Measurements from ENCODE around the gene CFAP65.

Gene CFAP65

DNA sequence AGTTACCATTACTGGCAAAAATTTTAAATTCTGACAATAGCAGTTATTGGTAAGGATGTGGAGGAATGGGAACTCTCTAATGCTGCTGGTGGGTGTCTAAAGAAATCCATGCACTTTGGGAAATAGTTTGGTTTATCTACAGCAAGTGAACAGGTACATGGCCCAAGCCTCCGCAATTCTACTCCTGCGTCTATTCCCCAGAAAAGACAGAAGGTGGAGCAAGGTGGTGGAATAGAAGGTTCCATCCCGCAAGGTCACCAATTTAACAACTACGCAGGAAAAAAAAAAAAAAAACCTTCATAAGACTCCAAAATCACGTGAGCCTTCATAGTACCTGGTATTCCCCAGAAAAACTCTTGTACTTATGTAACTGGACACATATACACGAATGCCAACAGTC, 6.5 kb downstream of the CFAP65 start:
- in situ Hi-C loops (cut with HindIII; ENCODE audit: low pct_unique_long_range_greater_than_20kb, low sequenced_read_pairs) = no loop called here
- DNase-seq (ENCODE audit: low read depth in 1 of 2, low spot score in 1 of 2) = peak in 1 of 2 experiments; percentile 10
- TF ChIP-seq JUND (IDR thresholded peaks at IDR 0.05; ENCODE audit: low read depth) = no peak

DNA sequence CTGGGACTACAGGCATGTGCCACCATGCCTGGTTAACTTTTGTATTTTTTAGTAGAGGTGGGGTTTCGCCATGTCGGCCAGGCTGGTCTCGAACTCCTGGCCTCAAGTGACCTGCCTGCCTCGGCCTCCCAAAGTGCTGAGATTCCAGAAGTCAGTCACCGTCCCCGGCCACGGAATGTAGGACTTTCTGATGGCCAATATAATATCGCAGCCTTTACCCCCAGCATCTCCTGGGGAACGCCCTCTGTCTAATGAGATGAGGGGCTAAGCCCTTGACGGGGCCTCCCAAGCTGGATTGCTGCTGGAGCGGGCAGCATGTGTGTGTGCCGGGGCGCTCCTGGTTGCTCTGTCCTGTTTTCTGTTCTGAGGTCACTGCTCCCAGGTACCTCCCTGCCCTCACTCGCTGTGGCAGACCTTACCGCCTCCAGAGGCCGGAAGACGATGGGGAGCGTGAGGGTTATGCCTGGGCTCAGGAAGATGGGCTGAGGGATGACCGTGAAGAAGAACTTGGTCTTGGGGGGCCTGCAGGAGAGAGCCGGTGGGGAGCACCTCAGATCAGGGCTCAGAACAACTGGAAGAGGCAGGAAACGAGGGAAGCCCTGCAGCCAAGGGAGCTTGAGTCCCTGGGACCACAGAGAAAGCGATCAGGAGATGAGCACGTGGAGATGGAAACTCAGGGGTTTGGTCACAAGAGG, 9.1 kb downstream of the CFAP65 start:
- DNase-seq (ENCODE audit: low read depth in 1 of 2, low spot score in 1 of 2) = no peak
- TF ChIP-seq JUND (IDR thresholded peaks at IDR 0.05; ENCODE audit: low read depth) = no peak
- in situ Hi-C loops (cut with HindIII; ENCODE audit: low pct_unique_long_range_greater_than_20kb, low sequenced_read_pairs) = no loop called here

DNA sequence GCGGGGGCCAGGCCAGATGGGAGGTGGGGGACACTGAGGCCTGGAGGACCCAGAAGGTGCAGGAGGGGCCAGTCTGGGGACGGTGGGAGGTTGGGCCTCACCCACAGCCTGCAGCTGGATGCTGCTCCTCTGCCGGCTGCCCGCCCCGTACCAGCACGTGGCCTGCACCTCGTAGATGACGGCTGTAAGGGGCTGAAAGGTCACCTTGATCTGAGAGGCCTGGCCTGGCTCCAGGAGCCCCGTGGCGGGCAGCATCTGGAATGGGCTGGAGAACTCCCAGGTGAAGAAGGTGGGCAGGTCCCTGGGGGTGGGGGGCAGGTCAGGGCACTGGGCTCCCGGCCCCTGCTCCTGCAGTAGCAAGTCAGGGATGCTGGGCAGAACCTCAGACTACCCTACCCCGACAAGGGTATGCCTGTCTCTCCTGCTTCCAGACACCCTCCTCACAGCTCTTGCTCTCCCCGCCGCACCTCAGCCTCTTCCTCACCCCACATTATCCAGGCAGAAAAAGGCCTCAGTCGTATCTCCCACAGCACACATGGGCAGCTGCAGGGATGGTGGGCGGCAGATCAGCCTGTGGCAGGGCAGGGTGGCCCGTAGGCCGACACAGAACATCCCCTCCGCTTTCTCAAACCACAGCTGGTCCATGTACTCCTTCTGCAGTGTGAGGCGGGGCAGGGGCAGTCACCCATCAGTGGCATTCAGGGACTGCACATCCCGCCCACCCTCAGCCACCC, 10.1 kb downstream of the CFAP65 start:
- in situ Hi-C loops (cut with HindIII; ENCODE audit: low pct_unique_long_range_greater_than_20kb, low sequenced_read_pairs) = no loop called here
- TF ChIP-seq JUND (IDR thresholded peaks at IDR 0.05; ENCODE audit: low read depth) = no peak

DNA sequence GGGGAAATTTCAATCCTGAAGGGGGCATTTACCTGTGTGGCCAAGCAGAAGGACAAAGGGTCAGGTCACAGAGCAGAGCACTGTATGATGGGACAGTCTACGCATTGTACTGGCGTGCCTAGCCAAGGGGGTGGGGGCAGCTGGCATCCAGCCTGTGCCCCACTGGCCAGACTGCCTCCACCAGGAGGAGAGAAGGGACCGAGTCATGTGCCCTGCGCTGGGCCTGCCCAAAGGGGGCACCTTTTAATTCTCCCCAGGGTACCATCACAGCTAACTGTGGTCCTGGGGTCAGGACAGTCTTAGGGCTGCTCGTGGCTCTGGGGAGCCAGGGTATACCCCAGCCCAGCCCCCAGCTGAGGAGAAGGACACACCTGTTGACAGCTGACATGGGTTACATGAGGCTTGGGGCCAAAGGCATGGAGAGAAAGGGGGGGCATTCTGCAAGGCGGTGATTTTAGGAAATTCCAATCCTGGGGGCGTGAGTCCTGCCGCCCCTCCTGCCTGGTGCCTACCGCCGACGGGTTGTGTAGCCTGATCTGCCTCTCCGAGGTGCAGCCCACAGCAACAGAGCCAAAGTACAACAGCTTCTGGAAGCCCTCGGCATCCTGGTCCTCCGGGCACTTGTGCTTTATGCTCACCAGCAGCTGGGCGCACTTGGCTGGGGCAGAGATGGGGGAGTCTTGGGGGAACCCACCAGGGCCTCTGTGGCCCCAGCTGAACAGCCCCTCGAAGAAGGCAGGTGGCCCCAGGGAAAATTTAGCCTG, 11.0 kb downstream of the CFAP65 start:
- in situ Hi-C loops (cut with HindIII; ENCODE audit: low pct_unique_long_range_greater_than_20kb, low sequenced_read_pairs) = no loop called here
- no peak for TF ChIP-seq JUND (IDR thresholded peaks at IDR 0.05; ENCODE audit: low read depth)
- no peak for DNase-seq (ENCODE audit: low read depth in 1 of 2, low spot score in 1 of 2)

More for the DNA sequence above, 10.1 kb downstream of the CFAP65 start:
- DNase-seq (ENCODE audit: low read depth in 1 of 2, low spot score in 1 of 2) = no peak

DNA sequence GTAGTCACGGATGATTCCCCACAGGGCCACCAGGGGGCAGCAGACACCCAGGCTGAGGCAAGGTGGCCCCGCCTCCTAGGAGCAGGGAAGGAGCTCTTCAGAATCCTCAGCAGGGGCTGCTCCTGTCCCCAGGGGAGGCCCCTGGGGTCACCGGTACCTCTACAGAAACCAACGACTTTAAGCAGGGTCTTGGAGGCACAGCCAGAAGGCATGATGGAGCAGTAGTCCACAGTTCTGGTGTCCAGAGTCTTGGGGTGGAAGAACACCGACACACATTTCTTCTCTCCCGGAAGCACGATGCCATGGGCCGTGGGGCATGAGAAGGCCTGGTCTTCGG, 11.5 kb downstream of the CFAP65 start:
- in situ Hi-C loops (cut with HindIII; ENCODE audit: low pct_unique_long_range_greater_than_20kb, low sequenced_read_pairs) = no loop called here
- peak; percentile 48 to 77 for DNase-seq (ENCODE audit: low read depth in 1 of 2, low spot score in 1 of 2)
- TF ChIP-seq JUND (IDR thresholded peaks at IDR 0.05; ENCODE audit: low read depth) = no peak

DNA sequence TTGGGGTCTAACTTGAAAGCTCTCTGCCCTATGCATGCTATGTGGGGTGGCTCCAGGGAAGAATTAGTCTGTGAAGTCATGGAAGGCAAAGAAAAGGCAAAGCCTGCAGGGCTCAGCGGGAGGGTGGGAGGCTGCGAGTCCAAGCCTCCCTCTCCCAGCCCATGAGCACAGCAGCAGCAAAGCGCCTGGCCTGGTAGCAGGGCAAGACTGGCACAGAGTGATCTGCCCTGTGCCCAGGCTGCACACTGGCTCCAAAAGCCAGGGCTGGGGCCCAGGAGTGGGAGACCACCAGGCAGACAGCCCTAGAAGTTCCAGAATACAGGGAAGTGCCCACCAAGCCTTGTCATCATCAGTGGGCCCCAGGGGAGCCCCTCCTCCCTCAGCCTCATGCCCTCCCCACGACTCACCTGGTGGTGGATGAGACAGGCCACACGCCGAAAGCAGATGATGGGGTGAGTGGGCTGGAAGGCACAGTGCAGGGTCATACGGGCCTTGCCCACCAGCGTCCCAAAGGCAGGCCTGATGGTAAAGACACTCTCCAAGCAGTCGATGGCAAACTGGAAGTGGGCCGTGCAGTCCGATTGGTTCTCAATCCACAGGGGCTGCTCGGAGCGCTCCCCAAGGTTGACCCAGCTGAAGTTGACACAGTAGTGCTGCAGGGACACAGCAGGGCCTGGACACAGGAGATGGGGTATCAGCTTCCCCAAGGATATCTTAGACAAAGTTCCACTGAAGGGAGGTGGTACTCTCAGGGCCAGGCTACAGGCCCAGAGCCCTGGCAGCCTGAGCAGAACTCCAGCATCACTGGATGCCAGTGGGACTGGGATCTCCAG, 12.1 kb downstream of the CFAP65 start:
- no peak for TF ChIP-seq JUND (IDR thresholded peaks at IDR 0.05; ENCODE audit: low read depth)
- in situ Hi-C loops (cut with HindIII; ENCODE audit: low pct_unique_long_range_greater_than_20kb, low sequenced_read_pairs) = no loop called here
- no peak for DNase-seq (ENCODE audit: low read depth in 1 of 2, low spot score in 1 of 2)

DNA sequence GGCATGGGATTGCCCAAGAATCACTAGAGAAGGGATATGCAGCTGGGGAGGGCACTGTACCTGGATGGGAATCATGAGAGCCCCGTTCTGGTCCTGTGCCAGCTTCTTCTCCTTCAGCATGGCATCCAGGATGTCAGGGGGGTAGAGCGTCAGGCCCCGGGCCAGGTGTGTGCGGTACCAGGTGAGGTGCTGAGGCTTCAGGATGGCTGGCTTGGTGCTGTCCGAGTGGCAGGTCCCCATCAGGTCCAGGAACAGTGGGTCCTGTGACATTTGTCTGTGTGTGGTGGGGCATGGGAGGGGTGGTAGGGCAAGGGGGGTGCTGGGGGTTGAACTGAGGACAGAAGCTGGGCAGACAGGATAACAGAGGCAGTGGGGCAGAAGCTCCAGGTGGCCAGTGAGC, 13.2 kb downstream of the CFAP65 start:
- DNase-seq (ENCODE audit: low read depth in 1 of 2, low spot score in 1 of 2) = no peak
- TF ChIP-seq JUND (IDR thresholded peaks at IDR 0.05; ENCODE audit: low read depth) = no peak
- in situ Hi-C loops (cut with HindIII; ENCODE audit: low pct_unique_long_range_greater_than_20kb, low sequenced_read_pairs) = no loop called here

DNA sequence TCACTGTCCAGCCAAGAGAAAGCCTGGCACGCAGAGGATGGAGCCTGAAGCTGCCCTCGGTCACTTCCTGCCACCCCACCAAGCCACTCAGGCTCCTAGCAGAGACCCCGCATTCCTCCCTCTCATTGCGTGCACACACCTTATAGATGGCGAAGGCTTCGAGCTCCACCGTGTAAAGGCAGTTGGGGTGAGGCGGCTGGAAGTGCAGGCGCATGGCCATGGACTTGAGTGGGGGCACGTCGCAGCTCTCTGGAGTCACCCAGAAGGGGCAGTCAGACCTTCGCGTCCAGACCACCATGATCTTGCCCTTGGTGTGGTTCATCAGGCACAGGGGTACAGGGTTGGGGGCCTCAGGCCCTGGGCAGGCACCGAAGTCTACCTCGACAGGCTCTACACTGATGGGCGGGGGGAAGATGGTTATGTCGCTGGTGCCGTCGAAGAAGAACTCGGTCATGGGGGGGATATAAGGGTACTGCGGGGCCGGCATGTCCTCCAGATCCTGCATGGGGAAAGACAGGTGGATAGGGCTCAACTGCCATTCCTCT, 13.7 kb downstream of the CFAP65 start:
- no peak for DNase-seq (ENCODE audit: low read depth in 1 of 2, low spot score in 1 of 2)
- no peak for TF ChIP-seq JUND (IDR thresholded peaks at IDR 0.05; ENCODE audit: low read depth)
- in situ Hi-C loops (cut with HindIII; ENCODE audit: low pct_unique_long_range_greater_than_20kb, low sequenced_read_pairs) = no loop called here

DNA sequence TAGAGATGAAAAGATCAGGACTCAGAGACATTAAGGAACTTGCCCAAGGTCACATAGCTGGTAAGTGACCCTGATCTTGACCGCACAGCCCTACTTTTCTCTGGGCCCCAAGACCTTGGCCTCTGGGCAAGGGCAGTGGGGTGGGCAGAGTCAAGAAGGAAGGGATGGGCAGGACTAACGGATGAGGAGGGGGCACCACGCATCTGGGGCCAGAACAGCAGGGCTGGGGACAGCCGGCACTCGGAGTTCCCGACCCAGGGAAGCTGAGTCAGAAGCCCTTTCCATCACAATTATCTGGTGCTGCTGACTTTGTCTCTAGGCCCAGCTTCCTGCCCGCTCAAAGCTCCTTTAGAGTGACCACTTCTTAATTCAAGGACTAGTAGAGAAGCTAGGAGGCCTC, 14.4 kb downstream of the CFAP65 start:
- in situ Hi-C loops (cut with HindIII; ENCODE audit: low pct_unique_long_range_greater_than_20kb, low sequenced_read_pairs) = no loop called here
- DNase-seq (ENCODE audit: low read depth in 1 of 2, low spot score in 1 of 2) = no peak
- no peak for TF ChIP-seq JUND (IDR thresholded peaks at IDR 0.05; ENCODE audit: low read depth)

DNA sequence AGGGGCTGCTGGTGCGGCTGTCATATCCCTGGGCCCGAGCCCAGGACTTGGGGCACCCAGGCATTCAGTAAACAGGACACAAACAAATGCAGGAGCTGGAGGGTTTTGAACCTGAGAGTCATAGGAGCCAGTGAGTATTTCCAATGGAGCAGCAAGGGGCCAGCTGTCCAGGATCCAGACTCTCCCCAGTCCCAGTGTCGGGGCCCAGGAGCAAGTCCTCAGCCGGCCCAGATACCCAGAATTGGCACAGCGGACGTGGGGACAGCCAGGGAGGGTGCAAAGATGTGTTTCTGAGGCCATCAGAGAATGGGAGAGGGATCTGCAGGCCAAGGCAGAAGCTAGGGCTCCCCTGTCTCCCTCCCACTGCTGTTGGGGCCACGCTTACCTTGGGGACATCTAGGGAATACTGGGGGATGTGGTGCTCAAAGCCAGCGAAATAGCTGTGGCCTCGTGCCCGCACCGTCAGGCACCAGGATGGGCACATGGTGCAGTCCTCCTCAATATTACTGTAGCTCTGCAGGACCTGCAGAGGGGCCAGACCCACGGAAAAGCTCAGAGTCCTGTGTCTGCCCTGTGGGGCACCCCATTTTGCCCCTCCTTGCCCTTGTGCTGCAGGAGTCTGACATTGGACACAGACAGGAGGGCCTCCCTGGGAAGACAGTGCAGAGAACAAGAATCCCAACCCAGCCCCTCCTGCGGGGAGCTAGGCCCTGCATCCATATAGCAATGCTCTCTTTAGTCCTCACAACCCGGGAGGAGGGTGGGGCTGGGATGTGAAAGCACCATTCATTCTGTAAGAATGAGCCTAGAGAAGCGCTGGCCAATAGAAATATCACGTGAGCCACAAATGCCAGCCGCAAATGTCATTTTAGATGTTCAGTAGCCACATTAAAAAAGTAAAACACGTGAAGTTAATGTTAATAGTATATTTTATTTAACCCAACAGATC, 15.4 kb downstream of the CFAP65 start:
- in situ Hi-C loops (cut with HindIII; ENCODE audit: low pct_unique_long_range_greater_than_20kb, low sequenced_read_pairs) = no loop called here
- TF ChIP-seq JUND (IDR thresholded peaks at IDR 0.05; ENCODE audit: low read depth) = no peak
- DNase-seq (ENCODE audit: low read depth in 1 of 2, low spot score in 1 of 2) = no peak

DNA sequence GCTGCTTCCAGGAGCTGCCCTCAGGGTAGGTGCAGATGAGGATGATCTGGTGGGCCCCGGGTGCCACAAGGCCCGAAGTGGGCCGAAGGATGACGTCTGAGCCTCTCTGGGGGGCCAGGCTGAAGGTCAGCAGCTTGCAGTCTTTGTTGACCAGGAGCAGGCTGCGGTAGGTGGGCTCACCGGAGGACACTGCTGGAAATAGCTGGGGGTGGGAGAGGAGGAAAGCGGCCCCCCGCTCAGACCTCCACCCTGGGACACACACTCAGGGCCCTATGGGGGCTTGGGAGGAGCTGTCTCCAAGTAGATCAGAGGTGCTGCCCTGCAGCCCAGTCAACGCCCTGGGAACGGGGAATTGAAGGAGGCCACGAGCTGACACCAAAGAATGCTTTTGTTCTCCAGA, 17.3 kb downstream of the CFAP65 start:
- in situ Hi-C loops (cut with HindIII; ENCODE audit: low pct_unique_long_range_greater_than_20kb, low sequenced_read_pairs) = no loop called here

More for the DNA sequence above, 17.3 kb downstream of the CFAP65 start:
- TF ChIP-seq JUND (IDR thresholded peaks at IDR 0.05; ENCODE audit: low read depth) = no peak
- DNase-seq (ENCODE audit: low read depth in 1 of 2, low spot score in 1 of 2) = no peak
